Fibroblast of pulmonary artery (primary cell): ENCODE measurements around the gene USH1C.

Experiments
- DNase-seq: peaks from one replicate; pipeline ENCODE4 v3.0.0-alpha.2; 2010; ENCODE audit warnings: low read depth
- H3K4me3 ChIP-seq: replicated peaks from 2 replicates; pipeline ENCODE4 v1.5.1; 2011; ENCODE audit warnings: low read depth, mild to moderate bottlenecking, control low read depth, low read length, moderate library complexity
- TF ChIP-seq, protein P1 (sequence below): IDR thresholded peaks from 2 replicates; pipeline ENCODE4 v1.5.1; 2011; ENCODE audit warnings: mild to moderate bottlenecking, control low read depth, low read length, inconsistent platforms; ENCODE audit errors: missing control alignments

The USH1C gene

DNA sequence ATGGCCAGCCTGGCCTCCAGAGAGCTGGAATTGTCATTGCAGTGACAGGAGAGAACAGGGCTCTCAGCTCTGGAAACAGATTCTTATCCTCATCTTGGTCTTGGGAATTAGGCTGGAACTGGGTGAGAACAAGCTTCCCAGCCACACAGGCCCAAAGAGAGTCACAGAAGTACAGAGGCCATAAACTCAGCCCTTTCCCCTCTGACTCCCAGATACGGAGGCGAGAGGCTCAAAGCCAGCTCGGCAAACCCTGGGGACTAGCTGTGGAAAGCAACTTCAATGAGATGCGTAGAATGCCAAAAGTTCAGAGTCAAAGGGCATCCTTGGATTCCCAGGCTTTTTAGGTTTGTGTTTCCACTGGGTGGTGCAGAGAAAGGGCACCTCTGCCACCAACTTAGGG lies 53.3 kb downstream of the USH1C start:
- no peak overlapping the region for H3K4me3 ChIP-seq
- DNase-seq = no peak
- TF ChIP-seq, protein P1, sequence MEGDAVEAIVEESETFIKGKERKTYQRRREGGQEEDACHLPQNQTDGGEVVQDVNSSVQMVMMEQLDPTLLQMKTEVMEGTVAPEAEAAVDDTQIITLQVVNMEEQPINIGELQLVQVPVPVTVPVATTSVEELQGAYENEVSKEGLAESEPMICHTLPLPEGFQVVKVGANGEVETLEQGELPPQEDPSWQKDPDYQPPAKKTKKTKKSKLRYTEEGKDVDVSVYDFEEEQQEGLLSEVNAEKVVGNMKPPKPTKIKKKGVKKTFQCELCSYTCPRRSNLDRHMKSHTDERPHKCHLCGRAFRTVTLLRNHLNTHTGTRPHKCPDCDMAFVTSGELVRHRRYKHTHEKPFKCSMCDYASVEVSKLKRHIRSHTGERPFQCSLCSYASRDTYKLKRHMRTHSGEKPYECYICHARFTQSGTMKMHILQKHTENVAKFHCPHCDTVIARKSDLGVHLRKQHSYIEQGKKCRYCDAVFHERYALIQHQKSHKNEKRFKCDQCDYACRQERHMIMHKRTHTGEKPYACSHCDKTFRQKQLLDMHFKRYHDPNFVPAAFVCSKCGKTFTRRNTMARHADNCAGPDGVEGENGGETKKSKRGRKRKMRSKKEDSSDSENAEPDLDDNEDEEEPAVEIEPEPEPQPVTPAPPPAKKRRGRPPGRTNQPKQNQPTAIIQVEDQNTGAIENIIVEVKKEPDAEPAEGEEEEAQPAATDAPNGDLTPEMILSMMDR = no peak

DNA sequence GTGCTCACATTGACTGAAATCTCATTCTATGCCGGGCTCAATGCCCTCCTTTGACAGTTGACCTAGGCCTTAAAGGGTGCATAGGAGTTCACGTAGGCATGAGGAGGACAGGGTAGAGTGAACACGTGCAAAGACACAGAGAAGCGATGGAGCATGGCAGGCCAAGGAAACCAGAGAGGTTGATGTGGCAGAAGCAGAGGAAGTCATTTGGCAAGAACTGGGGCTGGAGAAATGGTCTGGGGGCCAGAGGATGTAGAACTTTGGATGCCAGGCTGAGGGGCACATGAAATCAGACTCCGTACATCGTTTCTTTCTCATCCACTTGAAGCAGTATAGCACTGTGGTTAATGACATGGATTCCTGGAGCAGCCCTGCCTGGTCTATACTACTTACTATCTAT lies 54.0 kb downstream of the USH1C start:
- TF ChIP-seq, protein P1 = no peak
- no peak for DNase-seq

DNA sequence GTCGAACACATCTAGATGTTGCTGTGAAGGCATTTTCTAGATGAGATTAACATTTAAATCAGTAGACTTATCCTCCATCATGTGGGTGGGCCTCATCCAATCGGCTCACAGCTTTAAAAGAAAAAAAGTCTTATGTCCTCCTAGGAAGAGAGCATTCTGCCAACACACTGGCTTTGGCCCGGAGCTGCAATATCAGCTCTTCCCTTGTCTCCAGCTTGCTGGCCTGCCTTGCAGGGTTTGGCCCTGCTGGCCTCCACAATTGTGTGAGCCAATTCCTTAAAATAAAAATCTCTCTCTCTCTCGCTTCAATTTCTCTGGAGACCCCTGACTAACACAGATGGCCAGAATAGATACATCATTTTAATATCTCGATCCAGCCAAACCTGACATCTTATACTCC lies 54.5 kb downstream of the USH1C start:
- TF ChIP-seq, protein P1 = no peak
- no peak for DNase-seq
- H3K4me3 ChIP-seq = no peak overlapping the region

More for the DNA sequence above, 54.0 kb downstream of the USH1C start:
- H3K4me3 ChIP-seq = no peak overlapping the region

DNA sequence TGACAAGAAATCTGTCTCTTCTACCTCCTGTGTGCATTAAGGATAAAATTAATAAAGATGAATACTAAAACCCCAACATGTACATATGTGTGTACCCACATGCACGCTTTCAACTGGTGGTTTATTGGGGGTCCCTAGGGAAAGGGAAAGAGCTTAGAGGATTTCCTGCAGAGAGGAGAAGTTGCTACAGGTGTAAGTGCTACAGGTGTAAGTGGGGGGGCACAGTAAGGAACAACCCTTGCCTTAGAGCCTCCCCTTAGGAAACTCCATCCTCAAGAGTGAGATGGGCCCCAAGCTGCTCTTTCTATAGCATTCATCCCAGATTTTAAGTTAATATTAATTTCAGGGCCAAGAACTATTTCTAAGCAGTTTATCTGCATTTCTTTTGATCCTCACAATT lies 55.7 kb downstream of the USH1C start:
- TF ChIP-seq, protein P1 = no peak
- no peak overlapping the region for H3K4me3 ChIP-seq
- no peak for DNase-seq

DNA sequence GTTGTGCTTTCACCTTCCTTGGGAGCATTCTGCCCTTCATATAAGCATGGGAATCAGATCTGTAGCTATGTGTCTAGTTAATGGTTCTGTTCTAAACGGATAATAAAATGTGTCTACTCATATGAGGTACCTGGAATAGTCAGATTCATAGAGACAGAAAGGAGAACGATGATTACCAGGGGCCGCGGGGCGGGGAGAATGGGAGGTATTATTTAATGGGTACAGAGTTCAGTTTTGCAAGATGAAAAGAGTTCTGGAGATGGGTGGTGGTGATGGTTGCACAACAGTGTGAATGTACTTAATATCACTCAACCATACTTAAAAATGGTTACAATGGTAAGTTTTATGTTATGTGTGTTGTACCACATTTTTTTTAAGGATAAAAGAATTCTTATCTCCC lies 57.6 kb downstream of the USH1C start:
- no peak overlapping the region for H3K4me3 ChIP-seq
- TF ChIP-seq, protein P1 = no peak
- no peak for DNase-seq

DNA sequence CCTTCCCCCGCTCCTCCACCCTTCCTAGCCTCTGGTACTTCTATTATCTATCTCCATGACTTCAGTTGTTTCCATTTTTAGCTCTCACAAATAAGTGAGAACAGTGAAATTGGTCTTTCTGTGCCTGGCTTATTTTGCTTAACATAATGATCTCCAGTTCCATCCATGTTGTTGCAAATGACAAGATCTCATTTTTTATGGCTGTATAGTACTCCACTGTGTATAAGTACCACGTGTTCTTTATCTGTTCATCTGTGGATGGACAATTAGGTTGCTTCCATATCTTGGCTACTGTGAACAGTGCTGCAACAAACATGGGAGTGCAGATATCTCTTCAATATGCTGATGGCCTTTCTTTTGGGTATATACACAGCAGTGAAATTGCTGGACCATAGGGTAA lies 60.7 kb downstream of the USH1C start:
- H3K4me3 ChIP-seq = no peak overlapping the region
- TF ChIP-seq, protein P1 = no peak
- DNase-seq = no peak

DNA sequence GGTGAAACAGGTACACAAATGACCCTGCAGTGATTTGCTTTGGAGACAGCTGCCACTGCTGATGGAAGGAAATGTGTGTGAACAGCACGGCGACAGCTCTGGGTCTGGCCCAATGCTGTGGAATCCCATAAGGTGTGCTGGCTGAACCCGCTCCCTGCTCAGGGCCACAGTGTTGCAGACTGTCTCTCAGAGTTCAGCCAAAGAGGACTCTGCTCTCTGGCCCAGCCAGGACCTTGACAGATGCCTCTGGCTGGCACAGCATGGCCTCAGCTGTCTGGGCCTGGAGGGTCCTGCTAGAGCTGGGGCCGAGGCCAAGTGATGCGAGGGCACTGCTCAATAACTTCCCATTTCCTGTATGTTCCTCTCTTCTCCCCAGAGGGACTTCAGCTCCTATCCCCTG lies 62.3 kb downstream of the USH1C start:
- no peak for DNase-seq
- no peak overlapping the region for H3K4me3 ChIP-seq
- TF ChIP-seq, protein P1 = no peak
